Astrocyte (in vitro differentiated cells and primary cell): Measurements from ENCODE around the gene KCNJ16.

ENCODE experiments used
- EZH2 ChIP-seq: IDR thresholded peaks from 2 replicates; pipeline ENCODE4 v1.6.1; 2012; ENCODE audit warnings: mild to moderate bottlenecking, low read length, inconsistent platforms; ENCODE audit not compliant: insufficient read depth
- TF ChIP-seq, protein P1 (sequence below): IDR thresholded peaks from 2 replicates; pipeline ENCODE4 v1.5.1; 2011; ENCODE audit warnings: low read depth, mild to moderate bottlenecking, inconsistent platforms, low read length, moderate library complexity; ENCODE audit not compliant: insufficient read depth

DNA sequence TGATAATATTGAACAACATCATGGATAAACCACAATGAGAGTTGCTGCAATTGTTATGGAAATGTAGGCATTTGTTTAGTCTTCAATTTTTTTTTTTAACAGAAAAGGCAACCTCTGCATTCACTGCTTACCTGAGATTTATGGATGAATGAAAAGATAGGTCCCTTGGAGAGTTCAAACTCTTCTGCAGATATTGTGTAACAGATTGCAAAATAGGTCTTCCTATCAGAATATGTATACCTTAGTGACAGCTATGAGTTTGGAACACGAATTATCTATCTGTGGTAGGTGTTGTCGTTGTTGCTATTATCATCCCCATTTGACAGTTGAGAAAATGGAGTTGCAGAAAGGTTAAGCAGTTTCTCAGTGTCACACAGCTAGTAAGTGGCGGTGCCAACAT is 1.2 kb upstream of the KCNJ16 start:
- TF ChIP-seq, protein P1, sequence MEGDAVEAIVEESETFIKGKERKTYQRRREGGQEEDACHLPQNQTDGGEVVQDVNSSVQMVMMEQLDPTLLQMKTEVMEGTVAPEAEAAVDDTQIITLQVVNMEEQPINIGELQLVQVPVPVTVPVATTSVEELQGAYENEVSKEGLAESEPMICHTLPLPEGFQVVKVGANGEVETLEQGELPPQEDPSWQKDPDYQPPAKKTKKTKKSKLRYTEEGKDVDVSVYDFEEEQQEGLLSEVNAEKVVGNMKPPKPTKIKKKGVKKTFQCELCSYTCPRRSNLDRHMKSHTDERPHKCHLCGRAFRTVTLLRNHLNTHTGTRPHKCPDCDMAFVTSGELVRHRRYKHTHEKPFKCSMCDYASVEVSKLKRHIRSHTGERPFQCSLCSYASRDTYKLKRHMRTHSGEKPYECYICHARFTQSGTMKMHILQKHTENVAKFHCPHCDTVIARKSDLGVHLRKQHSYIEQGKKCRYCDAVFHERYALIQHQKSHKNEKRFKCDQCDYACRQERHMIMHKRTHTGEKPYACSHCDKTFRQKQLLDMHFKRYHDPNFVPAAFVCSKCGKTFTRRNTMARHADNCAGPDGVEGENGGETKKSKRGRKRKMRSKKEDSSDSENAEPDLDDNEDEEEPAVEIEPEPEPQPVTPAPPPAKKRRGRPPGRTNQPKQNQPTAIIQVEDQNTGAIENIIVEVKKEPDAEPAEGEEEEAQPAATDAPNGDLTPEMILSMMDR: no peak
- TF ChIP-seq EZH2: no peak
